ENCODE measurements around the gene EFCAB12. TPM values are rescaled to one million over a fixed set of nuclear protein-coding genes. Genes with fewer than 3 reads are reported as not detected.
"Not testable (repeated sequence)": the region's sequence is repeated elsewhere in the genome, so short reads cannot be mapped to it uniquely, and the experiment has no call there.

Gene EFCAB12
- total RNA-seq, 2 experiments from 2014 or later = 0.69 TPM

- peaks cover 20% of the 10 kb centered on the region for H3K36me3 Mint-ChIP-seq (ENCODE audit: low read depth)
- POLR2A ChIA-PET, H3K4me1 Mint-ChIP-seq, H3K4me3 Mint-ChIP-seq, H3K27me3 Mint-ChIP-seq, DNase-seq, H3K27ac Mint-ChIP-seq, H3K9me3 Mint-ChIP-seq: not testable (repeated sequence)
- CTCF ChIA-PET = interaction anchor here (1.3 to 2.0 kb wide), 4 partner anchors 11 to 68 kb away, joined by 3 to 7 read pairs (median 5); partner anchors contain the start of gene MBD4
These were observed 44.3 kb downstream of the EFCAB12 start for GRCh38 chr3:129384103-129384502.

GRCh38 chr3:129383292-129383860 lies 45.1 kb downstream of the EFCAB12 start:
- peak; percentile 47 for DNase-seq
- POLR2A ChIA-PET = interaction anchor here (0.5 kb wide), 1 partner anchor 17 kb away, joined by 6 read pairs; no protein-coding TSS in a partner anchor
- no peaks in the 10 kb centered on the region for H3K27me3 Mint-ChIP-seq
- H3K4me3 Mint-ChIP-seq = no peak overlapping the region
- H3K36me3 Mint-ChIP-seq (ENCODE audit: low read depth) = peaks cover 21% of the 10 kb centered on the region
- CTCF ChIA-PET = interaction anchor here (0.6 to 2.0 kb wide), 9 partner anchors 10 to 439 kb away, joined by 3 to 7 read pairs (median 4); partner anchors contain the start of gene MBD4
- peaks cover 7% of the 10 kb centered on the region for H3K9me3 Mint-ChIP-seq
- H3K27ac Mint-ChIP-seq = no peak overlapping the region
- no peaks in the 10 kb centered on the region for H3K4me1 Mint-ChIP-seq

- peaks cover 12% of the 10 kb centered on the region for H3K36me3 Mint-ChIP-seq (ENCODE audit: low read depth)
- POLR2A ChIA-PET = no interaction called here
- H3K27me3 Mint-ChIP-seq = no peaks in the 10 kb centered on the region
- H3K4me3 Mint-ChIP-seq = no peak overlapping the region
- DNase-seq = no peak
- H3K27ac Mint-ChIP-seq = no peak overlapping the region
- peaks cover 7% of the 10 kb centered on the region for H3K9me3 Mint-ChIP-seq
- CTCF ChIA-PET = interaction anchor here (1.4 to 2.0 kb wide), 2 partner anchors 9 to 66 kb away, joined by 3 to 7 read pairs; a partner anchor contains a TSS
- H3K4me1 Mint-ChIP-seq = no peaks in the 10 kb centered on the region
These were observed 46.1 kb downstream of the EFCAB12 start for GRCh38 chr3:129382366-129382765.

GRCh38 chr3:129379582-129380358 lies 48.7 kb downstream of the EFCAB12 start:
- Mint-ChIP-seq H3K4me3 (no peak overlapping the region), H3K4me1 (no peaks in the 10 kb centered on the region), H3K36me3 (ENCODE audit: low read depth) (peaks cover 5% of the 10 kb centered on the region), H3K27ac (no peak overlapping the region), H3K27me3 (no peaks in the 10 kb centered on the region), H3K9me3 (peaks cover 7% of the 10 kb centered on the region)
- CTCF ChIA-PET = interaction anchor here (0.6 kb wide), 1 partner anchor 13 kb away, joined by 3 read pairs; no protein-coding TSS in a partner anchor
- POLR2A ChIA-PET = no interaction called here
- DNase-seq = no peak

GRCh38 chr3:129378949-129379348 lies 49.5 kb downstream of the EFCAB12 start:
- DNase-seq = no peak
- Mint-ChIP-seq H3K27me3 (no peaks in the 10 kb centered on the region), H3K4me3 (no peak overlapping the region), H3K4me1 (no peaks in the 10 kb centered on the region), H3K36me3 (ENCODE audit: low read depth) (peaks cover 5% of the 10 kb centered on the region), H3K9me3 (peaks cover 7% of the 10 kb centered on the region), H3K27ac (no peak overlapping the region)
- ChIA-PET POLR2A (no interaction called here), CTCF (interaction anchor here (0.6 kb wide), 1 partner anchor 13 kb away, joined by 3 read pairs; no protein-coding TSS in a partner anchor)

- H3K27ac Mint-ChIP-seq = no peak overlapping the region
- peaks cover 7% of the 10 kb centered on the region for H3K9me3 Mint-ChIP-seq
- POLR2A ChIA-PET = no interaction called here
- peaks cover 5% of the 10 kb centered on the region for H3K36me3 Mint-ChIP-seq (ENCODE audit: low read depth)
- H3K4me1 Mint-ChIP-seq = no peaks in the 10 kb centered on the region
- DNase-seq = no peak
- no peaks in the 10 kb centered on the region for H3K27me3 Mint-ChIP-seq
- no peak overlapping the region for H3K4me3 Mint-ChIP-seq
- CTCF ChIA-PET = interaction anchor here (0.9 to 1.5 kb wide), 3 partner anchors 11 to 28 kb away, joined by 3 to 5 read pairs (median 3); no protein-coding TSS in a partner anchor
These were observed 50.8 kb downstream of the EFCAB12 start for GRCh38 chr3:129377615-129378014.

- Mint-ChIP-seq H3K9me3 (peaks cover 7% of the 10 kb centered on the region), H3K27me3 (no peaks in the 10 kb centered on the region), H3K27ac (no peak overlapping the region), H3K4me3 (no peak overlapping the region), H3K36me3 (ENCODE audit: low read depth) (peaks cover 3% of the 10 kb centered on the region), H3K4me1 (no peaks in the 10 kb centered on the region)
- DNase-seq = no peak
- POLR2A ChIA-PET = no interaction called here
- CTCF ChIA-PET = no interaction called here
These were observed 53.3 kb downstream of the EFCAB12 start for GRCh38 chr3:129375099-129375498.

- ChIA-PET CTCF (no interaction called here), POLR2A (no interaction called here)
- Mint-ChIP-seq H3K27me3 (peaks cover 2% of the 10 kb centered on the region), H3K27ac (no peak overlapping the region), H3K9me3 (no peaks in the 10 kb centered on the region), H3K4me3 (no peak overlapping the region), H3K36me3 (ENCODE audit: low read depth) (no peaks in the 10 kb centered on the region), H3K4me1 (no peaks in the 10 kb centered on the region)
- DNase-seq = no peak
These were observed 57.2 kb downstream of the EFCAB12 start for GRCh38 chr3:129371041-129371826.

GRCh38 chr3:129370248-129370964 lies 58.0 kb downstream of the EFCAB12 start:
- DNase-seq = no peak
- ChIA-PET CTCF (no interaction called here), POLR2A (no interaction called here)
- Mint-ChIP-seq H3K4me3 (no peak overlapping the region), H3K27ac (no peak overlapping the region), H3K4me1 (no peaks in the 10 kb centered on the region), H3K36me3 (ENCODE audit: low read depth) (no peaks in the 10 kb centered on the region), H3K27me3 (peaks cover 2% of the 10 kb centered on the region), H3K9me3 (no peaks in the 10 kb centered on the region)

- H3K4me1 Mint-ChIP-seq = no peaks in the 10 kb centered on the region
- DNase-seq = no peak
- H3K27me3 Mint-ChIP-seq = peaks cover 2% of the 10 kb centered on the region
- CTCF ChIA-PET = no interaction called here
- H3K27ac Mint-ChIP-seq = no peak overlapping the region
- POLR2A ChIA-PET = no interaction called here
- no peak overlapping the region for H3K4me3 Mint-ChIP-seq
- no peaks in the 10 kb centered on the region for H3K9me3 Mint-ChIP-seq
- no peaks in the 10 kb centered on the region for H3K36me3 Mint-ChIP-seq (ENCODE audit: low read depth)
These were observed 58.7 kb downstream of the EFCAB12 start for GRCh38 chr3:129369711-129370110.

- CTCF ChIA-PET = no interaction called here
- H3K9me3 Mint-ChIP-seq = no peaks in the 10 kb centered on the region
- H3K4me3 Mint-ChIP-seq = no peak overlapping the region
- no peaks in the 10 kb centered on the region for H3K36me3 Mint-ChIP-seq (ENCODE audit: low read depth)
- peaks cover 2% of the 10 kb centered on the region for H3K27me3 Mint-ChIP-seq
- no peak for DNase-seq
- H3K27ac Mint-ChIP-seq = no peak overlapping the region
- no peaks in the 10 kb centered on the region for H3K4me1 Mint-ChIP-seq
- POLR2A ChIA-PET = no interaction called here
These were observed 60.6 kb downstream of the EFCAB12 start for GRCh38 chr3:129367821-129368220.

- ChIA-PET CTCF (interaction anchor here (0.6 to 1.0 kb wide), 2 partner anchors 11 to 13 kb away, joined by 3 read pairs; no protein-coding TSS in a partner anchor), POLR2A (no interaction called here)
- Mint-ChIP-seq H3K27me3 (peaks cover 2% of the 10 kb centered on the region), H3K4me1 (no peaks in the 10 kb centered on the region), H3K36me3 (ENCODE audit: low read depth) (no peaks in the 10 kb centered on the region), H3K9me3 (no peaks in the 10 kb centered on the region), H3K4me3 (no peak overlapping the region), H3K27ac (no peak overlapping the region)
- no peak for DNase-seq
These were observed 62.1 kb downstream of the EFCAB12 start for GRCh38 chr3:129366312-129366831.

Data from activated CD4-positive, alpha-beta T cell treated with anti-CD3 and anti-CD28 coated beads, Interleukin-2, amount 10 ng/mL, durations not matched to agents 7 days and 5 days (primary cell).